ENCODE measurements around the gene DNAJC5. TPM values are rescaled to one million over a fixed set of nuclear protein-coding genes. Genes with fewer than 3 reads are reported as not detected.

DNAJC5 gene
- total and polyA plus RNA-seq, 2 of the 8 experiments (the other 6 are each of a cell fraction or from before 2014, with no cell fraction given), result 19.2 to 31.2 TPM

GRCh38 chr20:63926298-63926697, 31.4 kb downstream of the DNAJC5 start:
- Histone ChIP-seq H3K4me2 (ENCODE audit: insufficient read depth in 1 of 2, low read depth in 2 of 2, low read length in 2 of 2) (no peak overlapping the region), H2BK12ac (ENCODE audit: low read depth, low read length) (no peak overlapping the region), H4K91ac (replicated peaks; ENCODE audit: insufficient read length, low read length) (no peak overlapping the region), H3K36me3 (ENCODE audit: control insufficient read depth in 2 of 4, insufficient read depth in 4 of 4, low read length in 3 of 4) (peaks cover 2 to 25% (median 13%) of the 10 kb centered on the region in 4 experiments; a peak in 6 of 8 replicates), H3K14ac (ENCODE audit: insufficient read length) (no peak overlapping the region), H3K23me2 (ENCODE audit: low read depth, low read length) (no peaks in the 10 kb centered on the region), H3K79me2 (ENCODE audit: control insufficient read depth in 1 of 2, insufficient read depth in 2 of 2, low read length in 2 of 2) (peaks cover 0 to 5% of the 10 kb centered on the region in 2 experiments; a peak in 1 of 4 replicates), H3K9me3 (ENCODE audit: insufficient read depth in 2 of 2, low read depth in 1 of 2, low read length in 1 of 2) (no peaks in the 10 kb centered on the region), H3K27me3 (replicated peaks in 1 of 4; ENCODE audit: control insufficient read depth in 3 of 4, extremely low read depth in 1 of 4, insufficient read depth in 3 of 4, low read length in 3 of 4) (no peaks in the 10 kb centered on the region), H2BK5ac (ENCODE audit: low read depth, low read length) (no peak overlapping the region), H3K9ac (replicated peaks in 1 of 4; ENCODE audit: extremely low read depth in 1 of 4, low read depth in 3 of 4, low read length in 3 of 4) (no peak overlapping the region), H3K27ac (ENCODE audit: low read depth, low read length) (no peak overlapping the region), H2AFZ (ENCODE audit: low read length) (no peak overlapping the region), H3K18ac (ENCODE audit: extremely low read depth, low read length) (no peak overlapping the region), H3K79me1 (ENCODE audit: low read depth, low read length) (no peaks in the 10 kb centered on the region; the same call in 1 of the 2 replicates), H3K23ac (ENCODE audit: insufficient read length) (no peak overlapping the region), H3K4me3 (ENCODE audit: extremely low read depth in 1 of 4, insufficient read depth in 2 of 4, low read depth in 3 of 4, low read length in 4 of 4) (no peak overlapping the region), H3K56ac (replicated peaks; ENCODE audit: insufficient read length, low read depth, low read length) (no peak overlapping the region), H3K4me1 (replicated peaks in 1 of 4; ENCODE audit: control insufficient read depth in 3 of 4, insufficient read depth in 4 of 4, low read length in 3 of 4) (no peaks in the 10 kb centered on the region), H2AK5ac (ENCODE audit: low read depth, low read length) (no peak overlapping the region), H2BK15ac (ENCODE audit: low read length) (no peak overlapping the region), H4K20me1 (replicated peaks in 1 of 2; ENCODE audit: control insufficient read depth in 1 of 2, insufficient read depth in 2 of 2, low read length in 2 of 2) (peaks cover 4 to 7% of the 10 kb centered on the region in 2 experiments), H4K5ac (ENCODE audit: insufficient read length, low read depth, low read length) (no peak overlapping the region), H4K8ac (ENCODE audit: extremely low read depth, insufficient read depth, low read length) (no peak overlapping the region), H2BK20ac (ENCODE audit: low read length) (no peak overlapping the region), H3K4ac (replicated peaks; ENCODE audit: insufficient read length, low read depth, low read length) (no peak overlapping the region), H2BK120ac (replicated peaks; ENCODE audit: low read depth, low read length) (no peak overlapping the region)
- DNase-seq (ENCODE audit: low read depth in 1 of 2, low spot score in 2 of 2), result no peak
- FAIRE-seq, result no peak
- 97% methylated on average over 8 of the region's 8 CpGs; no CpG with 5 or more reads in 1 of the 2 experiments for WGBS, 2 experiments (ENCODE audit: extremely low coverage in 1 of 2, insufficient coverage in 1 of 2, insufficient read length in 1 of 2, insufficient replicate concordance in 2 of 2, low coverage in 1 of 2, low lambda C conversion rate in 2 of 2, missing lambda C conversion rate in 1 of 2)
- ChIA-PET CTCF (ENCODE audit: partially characterized antibody) (interaction anchor here (6.2 kb wide), 1 partner anchor 8 kb away, joined by 57 read pairs; no protein-coding TSS in a partner anchor), POLR2A (ENCODE audit: partially characterized antibody) (no interaction called here)
- no peak for TF ChIP-seq ATF2 (IDR thresholded peaks at IDR 0.05; ENCODE audit: low read length)
- no peak for TF ChIP-seq CBX5 (IDR thresholded peaks at IDR 0.05; ENCODE audit: low read depth, low read length)
- no peak for TF ChIP-seq RBBP5 (IDR thresholded peaks at IDR 0.05; ENCODE audit: borderline replicate concordance, low read depth, low read length)
- no peak for TF ChIP-seq CTBP2 (IDR thresholded peaks at IDR 0.05; ENCODE audit: borderline replicate concordance, insufficient read depth, insufficient read length, low read length)
- no peak for TF ChIP-seq RFX5 (IDR thresholded peaks at IDR 0.05; ENCODE audit: borderline replicate concordance, low read depth, low read length)
- TF ChIP-seq BRCA1 (IDR thresholded peaks at IDR 0.05; ENCODE audit: low read depth, low read length), result no peak
- TF ChIP-seq BACH1 (IDR thresholded peaks at IDR 0.05; ENCODE audit: low read length), result no peak

All from H1 (cell line).